H1 (cell line): Measurements from ENCODE around the gene CUL1. TPM values are rescaled to one million over a fixed set of nuclear protein-coding genes. Genes with fewer than 3 reads are reported as not detected.

Experiments used
- CTCF ChIA-PET: fragments of 300-600 bp; sonication (Branson Sonifier 250); formaldehyde crosslinking; loops from one replicate; lab custom pipeline; 2021; ENCODE audit not compliant: partially characterized antibody; lab: Charles Lee
- POLR2A ChIA-PET: fragments of 300-600 bp; sonication (Branson Sonifier 250); formaldehyde crosslinking; loops from one replicate; lab custom pipeline; 2021; ENCODE audit warnings: inconsistent platforms; ENCODE audit not compliant: partially characterized antibody; lab: Charles Lee
- DNase-seq, 2 experiments: peaks; one replicate each; pipeline versions ENCODE4 v3.0.0 to v3.0.0-alpha.2; 2010 to 2022; ENCODE audit warnings: low spot score in 2 of 2, low read depth in 1 of 2, mixed read lengths in 1 of 2
- FAIRE-seq: peaks from 2 replicates; lab custom pipeline; 2011; peaks lifted over from hg19 to GRCh38; lab: Jason Lieb, UNC
- H2AFZ ChIP-seq: 2 replicates; pipeline ENCODE4 v1.8.1; 2012; ENCODE audit warnings: low read length, inconsistent platforms
- H2AK5ac ChIP-seq: 2 replicates; pipeline ENCODE4 v1.6.1; 2013; ENCODE audit warnings: low read depth, low read length
- H2BK120ac ChIP-seq: replicated peaks from 2 replicates; pipeline ENCODE3; 2013; ENCODE audit warnings: low read depth, low read length, inconsistent platforms
- H2BK12ac ChIP-seq: 2 replicates; pipeline ENCODE4 v1.6.1; 2013; ENCODE audit warnings: low read depth, low read length
- H2BK15ac ChIP-seq: 2 replicates; pipeline ENCODE4 v1.6.1; 2013; ENCODE audit warnings: low read length
- H2BK20ac ChIP-seq: 2 replicates; pipeline ENCODE4 v1.6.1; 2013; ENCODE audit warnings: low read length
- H2BK5ac ChIP-seq: 2 replicates; pipeline ENCODE4 v1.6.1; 2013; ENCODE audit warnings: low read depth, low read length
- H3K14ac ChIP-seq: 2 replicates; pipeline ENCODE4 v1.6.1; 2013; ENCODE audit warnings: inconsistent platforms; ENCODE audit not compliant: insufficient read length
- H3K18ac ChIP-seq: 2 replicates; pipeline ENCODE4 v1.6.1; 2013; ENCODE audit warnings: low read length; ENCODE audit errors: extremely low read depth
- H3K23ac ChIP-seq: 2 replicates; pipeline ENCODE4 v1.6.1; 2013; ENCODE audit warnings: inconsistent platforms; ENCODE audit not compliant: insufficient read length
- H3K23me2 ChIP-seq: 2 replicates; pipeline ENCODE4 v1.6.1; 2013; ENCODE audit warnings: low read depth, low read length
- H3K27ac ChIP-seq: 2 replicates; pipeline ENCODE4 v1.6.1; 2011; ENCODE audit warnings: low read depth, low read length, inconsistent platforms
- H3K27me3 ChIP-seq, 4 experiments: replicated peaks in 1 of 4; 1 replicate in 1 of 4; 2 replicates in 3 of 4; pipeline versions ENCODE4 v1.6.1 to v1.8.1; 2011 to 2013; ENCODE audit warnings: low read length in 3 of 4, mild to moderate bottlenecking in 3 of 4, inconsistent platforms in 2 of 4, mixed read lengths in 2 of 4, moderate library complexity in 1 of 4; ENCODE audit not compliant: control insufficient read depth in 3 of 4, insufficient read depth in 3 of 4; ENCODE audit errors: extremely low read depth in 1 of 4
- H3K36me3 ChIP-seq, 4 experiments: 2 replicates each; pipeline versions ENCODE4 v1.6.1 to v1.8.1; 2011 to 2013; ENCODE audit warnings: mild to moderate bottlenecking in 4 of 4, low read length in 3 of 4, moderate library complexity in 2 of 4, control low read depth in 1 of 4, inconsistent platforms in 1 of 4; ENCODE audit not compliant: insufficient read depth in 4 of 4, control insufficient read depth in 2 of 4
- H3K4ac ChIP-seq: replicated peaks from 2 replicates; pipeline ENCODE3; 2013; ENCODE audit warnings: low read length, low read depth, mixed read lengths, inconsistent platforms; ENCODE audit not compliant: insufficient read length
- H3K4me1 ChIP-seq, 4 experiments: replicated peaks in 1 of 4; 1 replicate in 1 of 4; 2 replicates in 3 of 4; pipeline versions ENCODE4 v1.6.1 to v1.8.1; 2011 to 2013; ENCODE audit warnings: low read length in 3 of 4, inconsistent platforms in 2 of 4, mixed read lengths in 1 of 4; ENCODE audit not compliant: insufficient read depth in 4 of 4, control insufficient read depth in 3 of 4
- H3K4me2 ChIP-seq, 2 experiments: 2 replicates each; pipeline versions ENCODE4 v1.6.1 to v1.8.1; 2011 to 2013; ENCODE audit warnings: low read depth in 2 of 2, low read length in 2 of 2, control low read depth in 1 of 2, inconsistent platforms in 1 of 2, mild to moderate bottlenecking in 1 of 2; ENCODE audit not compliant: insufficient read depth in 1 of 2
- H3K4me3 ChIP-seq, 4 experiments: fragments of 200-600, 300-600 bp in 1 of 4; sonication (generic), shearing (Covaris generic), sonication (Bioruptor Twin) in 1 of 4; 2 replicates each; pipeline versions ENCODE4 v1.5.1 to v1.8.1; 2011 to 2016; ENCODE audit warnings: low read length in 4 of 4, low read depth in 3 of 4, control low read depth in 2 of 4, inconsistent platforms in 2 of 4, mild to moderate bottlenecking in 2 of 4, mixed read lengths in 1 of 4, moderate library complexity in 1 of 4; ENCODE audit not compliant: insufficient read depth in 2 of 4; ENCODE audit errors: extremely low read depth in 1 of 4
- H3K56ac ChIP-seq: replicated peaks from 2 replicates; pipeline ENCODE3; 2013; ENCODE audit warnings: low read depth, mild to moderate bottlenecking, mixed read lengths, low read length, inconsistent platforms; ENCODE audit not compliant: insufficient read length
- H3K79me1 ChIP-seq: 2 replicates; pipeline ENCODE4 v1.6.1; 2013; ENCODE audit warnings: low read depth, low read length, control low read depth
- H3K79me2 ChIP-seq, 2 experiments: 2 replicates each; pipeline versions ENCODE4 v1.6.1 to v1.8.1; 2012 to 2013; ENCODE audit warnings: low read length in 2 of 2, mild to moderate bottlenecking in 2 of 2, inconsistent platforms in 1 of 2; ENCODE audit not compliant: insufficient read depth in 2 of 2, control insufficient read depth in 1 of 2
- H3K9ac ChIP-seq, 4 experiments: replicated peaks in 1 of 4; 1 replicate in 1 of 4; 2 replicates in 3 of 4; pipeline versions ENCODE4 v1.6.1 to v1.8.1; 2011 to 2013; ENCODE audit warnings: low read depth in 3 of 4, low read length in 3 of 4, control low read depth in 2 of 4, mild to moderate bottlenecking in 2 of 4, moderate library complexity in 2 of 4, inconsistent platforms in 1 of 4; ENCODE audit errors: extremely low read depth in 1 of 4
- H3K9me3 ChIP-seq, 2 experiments: 2 replicates each; pipeline versions ENCODE4 v1.6.1 to v1.8.1; 2012 to 2013; ENCODE audit warnings: mild to moderate bottlenecking in 2 of 2, moderate library complexity in 2 of 2, control low read depth in 1 of 2, inconsistent platforms in 1 of 2, low read depth in 1 of 2, low read length in 1 of 2, mixed read lengths in 1 of 2; ENCODE audit not compliant: insufficient read depth in 2 of 2
- H4K20me1 ChIP-seq, 2 experiments: replicated peaks in 1 of 2; 2 replicates each; pipeline versions ENCODE3 to v1.8.1; 2011 to 2013; ENCODE audit warnings: inconsistent platforms in 2 of 2, low read length in 2 of 2, mild to moderate bottlenecking in 1 of 2; ENCODE audit not compliant: insufficient read depth in 2 of 2, control insufficient read depth in 1 of 2
- H4K5ac ChIP-seq: 2 replicates; pipeline ENCODE4 v1.6.1; 2013; ENCODE audit warnings: low read length, low read depth, mixed read lengths, inconsistent platforms; ENCODE audit not compliant: insufficient read length
- H4K8ac ChIP-seq: 2 replicates; pipeline ENCODE4 v1.8.0; 2013; ENCODE audit warnings: mild to moderate bottlenecking, moderate library complexity, low read length, inconsistent platforms; ENCODE audit not compliant: insufficient read depth; ENCODE audit errors: extremely low read depth
- H4K91ac ChIP-seq: replicated peaks from 2 replicates; pipeline ENCODE3; 2013; ENCODE audit warnings: low read length, mixed read lengths, inconsistent platforms; ENCODE audit not compliant: insufficient read length
- TBP ChIP-seq: IDR thresholded peaks from 2 replicates; pipeline ENCODE4 v1.6.1; 2011; ENCODE audit warnings: low read depth, low read length, improper control_type of control experiment
- WGBS, 2 experiments: shearing (Covaris generic) in 1 of 2; methylation state at CpG; one replicate each; pipeline versions ENCODE4 v1.1.6 to v1.1.7; 2013 to 2015; ENCODE audit warnings: low lambda C conversion rate in 2 of 2, mixed read lengths in 2 of 2, inconsistent platforms in 1 of 2, low coverage in 1 of 2, missing lambda C conversion rate in 1 of 2; ENCODE audit not compliant: insufficient replicate concordance in 2 of 2, insufficient coverage in 1 of 2, insufficient read length in 1 of 2; ENCODE audit errors: extremely low coverage in 1 of 2, missing lambda C conversion rate in 1 of 2; 5-methylcytosine and 5-hydroxymethylcytosine counted together
- polyA plus RNA-seq, 7 experiments: library from polyadenylated mRNA; depleted of rRNA in 3 of 7; stranded (reverse) in 5 of 7; unstranded in 2 of 7; fragments of >200 nt in 5 of 7; fragments of 200-250 nt in 2 of 7; gene quantifications; 1 replicate in 5 of 7; 2 replicates in 1 of 7; 4 replicates in 1 of 7; pipeline versions ENCODE4 v1.2.1 to v1.2.3, GENCODE V29; 2011 to 2013; ENCODE audit warnings: missing spikeins in 2 of 7, mixed read lengths in 2 of 7
- total RNA-seq: library from RNA; stranded (reverse); fragmentation: NEBNext Ultra II Directional; extraction: Animal tissue kit (Norgen Biotek cat#: 25700); gene quantifications from 2 replicates; pipeline ENCODE4 v1.2.1, GENCODE V29; 2021

Gene CUL1
- total and polyA plus RNA-seq, 2 of the 8 experiments (the other 6 are each of a cell fraction or from before 2014, with no cell fraction given): 33.0 to 77.3 TPM

DNA sequence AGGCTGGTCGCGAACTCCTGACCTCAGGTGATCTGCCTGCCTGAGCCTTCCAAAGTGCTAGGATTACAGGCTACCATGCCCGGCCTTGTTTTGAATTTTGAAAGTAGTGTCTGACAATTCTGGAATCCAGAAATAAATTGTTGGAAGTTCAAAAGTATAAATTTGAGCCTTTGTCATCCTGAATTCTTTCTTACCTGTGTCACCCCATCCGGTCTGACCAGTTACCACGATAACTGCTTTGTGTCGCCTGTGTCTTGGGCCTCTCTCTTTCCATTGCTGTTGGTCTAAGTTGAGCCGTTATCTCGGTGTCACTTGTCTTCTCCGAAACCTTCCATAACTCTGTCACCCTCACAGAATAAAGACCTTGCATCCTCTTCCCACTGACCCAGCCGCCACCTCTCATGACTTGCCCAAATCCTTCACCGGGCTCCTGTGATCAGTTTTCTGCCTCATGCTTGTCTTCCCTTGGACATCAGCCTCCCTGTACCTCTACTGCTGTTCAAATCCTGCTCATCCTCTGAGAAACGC lies 18.6 kb downstream of the CUL1 start:
- CTCF ChIA-PET: no interaction called here
- no peaks in the 10 kb centered on the region for H3K9me3 ChIP-seq
- no peak overlapping the region for H3K27ac ChIP-seq
- no peak overlapping the region for H2AK5ac ChIP-seq
- no peak overlapping the region for H3K14ac ChIP-seq
- FAIRE-seq: no peak
- no peak overlapping the region for H4K91ac ChIP-seq
- H3K27me3 ChIP-seq: no peaks in the 10 kb centered on the region
- no peak overlapping the region for H4K8ac ChIP-seq
- TF ChIP-seq TBP: no peak
- TF ChIP-seq, all 59 proteins: peak for 0
- Histone ChIP-seq H2BK5ac (no peak overlapping the region), H2BK20ac (no peak overlapping the region), H2BK15ac (no peak overlapping the region), H3K36me3 (no peaks in the 10 kb centered on the region), H2BK120ac (no peak overlapping the region), H2AFZ (no peak overlapping the region), H3K79me2 (peaks cover 52 to 99% of the 10 kb centered on the region in 2 experiments), H3K4ac (no peak overlapping the region), H3K4me3 (no peak overlapping the region), H3K9ac (no peak overlapping the region), H3K56ac (no peak overlapping the region), H4K20me1 (peaks cover 11 to 20% of the 10 kb centered on the region in 2 experiments), H3K23me2 (no peaks in the 10 kb centered on the region), H3K23ac (no peak overlapping the region), H3K79me1 (peaks cover 11% of the 10 kb centered on the region; the same call in 1 of the 2 replicates), H3K4me1 (peaks cover 0 to 9% (median 3%) of the 10 kb centered on the region in 4 experiments; a peak in 2 of 7 replicates), H4K5ac (no peak overlapping the region), H2BK12ac (no peak overlapping the region), H3K18ac (0 out of 2 replicates have a peak overlapping the region, but pooled peaks have one; percentile 2), H3K4me2 (no peak overlapping the region)
- POLR2A ChIA-PET: no interaction called here
- no peak for DNase-seq
- 90% methylated on average over 12 of the region's 12 CpGs; no CpG with 5 or more reads in 1 of the 2 experiments for WGBS, 2 experiments
